ENCODE measurements around the gene TH. TPM values are rescaled to one million over a fixed set of nuclear protein-coding genes. Genes with fewer than 3 reads are reported as not detected.
A peak's percentile ranks its signal among the peaks of the same experiment; 100 is the strongest.

The TH gene
- total RNA-seq, 1 experiment from 2014 or later = not detected

DNA sequence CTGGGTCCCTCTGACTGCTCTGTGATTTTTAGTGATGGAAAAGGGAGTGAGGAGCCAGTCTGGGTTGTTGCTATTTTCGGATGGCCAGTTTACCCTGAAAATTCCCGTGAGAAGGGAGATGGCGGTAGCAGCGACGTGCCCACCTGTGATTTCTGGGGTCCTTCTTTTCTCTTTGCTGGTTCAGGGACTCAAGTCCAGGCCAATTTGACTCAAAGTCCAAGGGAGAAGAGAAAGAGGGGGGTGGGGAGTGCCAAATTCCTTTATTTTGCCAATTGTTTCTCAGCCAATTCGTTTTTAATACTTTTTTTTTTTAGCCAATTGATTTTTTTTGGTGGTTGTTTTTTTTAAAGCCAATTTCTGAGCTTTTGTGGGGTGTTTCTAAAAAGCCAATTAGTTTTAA, 39.4 kb downstream of the TH start:
- BruUV-seq (replicated peaks) = no TSS peak
- in situ Hi-C loops (cut with HindIII; ENCODE audit: low pct_unique_long_range_greater_than_20kb, low sequenced_read_pairs) (no loop called here), intact Hi-C loops (cut with micrococcal nuclease; ENCODE audit: unreplicated experiment) (no loop called here)
- Histone ChIP-seq H3K36me3 (ENCODE audit: control insufficient read depth, insufficient read depth, low read length) (no peaks in the 10 kb centered on the region), H3K4me3 (ENCODE audit: low read depth in 2 of 2, low read length in 2 of 2) (no peak overlapping the region), H3K27ac (ENCODE audit: low read length) (no peak overlapping the region), H3K4me1 (ENCODE audit: control insufficient read depth, insufficient read depth, low read length) (peaks cover under 1% of the 10 kb centered on the region), H3K27me3 (ENCODE audit: control insufficient read depth, insufficient read depth, low read length) (no peaks in the 10 kb centered on the region), H3K9me3 (ENCODE audit: control insufficient read depth, insufficient read depth, low read depth, low read length) (no peaks in the 10 kb centered on the region)
- TF ChIP-seq TCF7L2 (IDR thresholded peaks at IDR 0.05; ENCODE audit: low read depth, low read length) = no peak
- no peak for DNase-seq (ENCODE audit: low read depth, low spot score)
- ChIA-PET POLR2A (interaction anchor here (0.6 kb wide), 1 partner anchor 105 kb away, joined by 4 read pairs; no protein-coding TSS in a partner anchor), CTCF (no interaction called here)
- ATAC-seq = no peak

- H3K27me3 ChIP-seq (ENCODE audit: control insufficient read depth, insufficient read depth, low read length) = no peaks in the 10 kb centered on the region
- no peak overlapping the region for H3K4me3 ChIP-seq (ENCODE audit: low read depth in 2 of 2, low read length in 2 of 2)
- POLR2A ChIA-PET = no interaction called here
- in situ Hi-C loops (cut with HindIII; ENCODE audit: low pct_unique_long_range_greater_than_20kb, low sequenced_read_pairs) (no loop called here), intact Hi-C loops (cut with micrococcal nuclease; ENCODE audit: unreplicated experiment) (no loop called here)
- no peak for TF ChIP-seq POLR2AphosphoS5 (IDR thresholded peaks at IDR 0.05; ENCODE audit: low read depth, low read length)
- peak in 1 of 2 experiments; percentile 9; a peak in 1 of 4 replicates for TF ChIP-seq REST (IDR thresholded peaks at IDR 0.05; ENCODE audit: insufficient read depth in 1 of 2, low read depth in 2 of 2, low read length in 1 of 2)
- TF ChIP-seq TCF7L2 (IDR thresholded peaks at IDR 0.05; ENCODE audit: low read depth, low read length) = no peak
- TF ChIP-seq, protein P1, sequence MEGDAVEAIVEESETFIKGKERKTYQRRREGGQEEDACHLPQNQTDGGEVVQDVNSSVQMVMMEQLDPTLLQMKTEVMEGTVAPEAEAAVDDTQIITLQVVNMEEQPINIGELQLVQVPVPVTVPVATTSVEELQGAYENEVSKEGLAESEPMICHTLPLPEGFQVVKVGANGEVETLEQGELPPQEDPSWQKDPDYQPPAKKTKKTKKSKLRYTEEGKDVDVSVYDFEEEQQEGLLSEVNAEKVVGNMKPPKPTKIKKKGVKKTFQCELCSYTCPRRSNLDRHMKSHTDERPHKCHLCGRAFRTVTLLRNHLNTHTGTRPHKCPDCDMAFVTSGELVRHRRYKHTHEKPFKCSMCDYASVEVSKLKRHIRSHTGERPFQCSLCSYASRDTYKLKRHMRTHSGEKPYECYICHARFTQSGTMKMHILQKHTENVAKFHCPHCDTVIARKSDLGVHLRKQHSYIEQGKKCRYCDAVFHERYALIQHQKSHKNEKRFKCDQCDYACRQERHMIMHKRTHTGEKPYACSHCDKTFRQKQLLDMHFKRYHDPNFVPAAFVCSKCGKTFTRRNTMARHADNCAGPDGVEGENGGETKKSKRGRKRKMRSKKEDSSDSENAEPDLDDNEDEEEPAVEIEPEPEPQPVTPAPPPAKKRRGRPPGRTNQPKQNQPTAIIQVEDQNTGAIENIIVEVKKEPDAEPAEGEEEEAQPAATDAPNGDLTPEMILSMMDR (IDR thresholded peaks at IDR 0.05) = no peak
- TF ChIP-seq SIN3A (IDR thresholded peaks at IDR 0.05; ENCODE audit: borderline replicate concordance, insufficient read depth, low read depth, low read length) = no peak
- TSS peak; percentile 92 for BruUV-seq (replicated peaks)
- no peaks in the 10 kb centered on the region; the same call in 1 of the 2 replicates for H3K4me1 ChIP-seq (ENCODE audit: control insufficient read depth, insufficient read depth, low read length)
- no peaks in the 10 kb centered on the region for H3K9me3 ChIP-seq (ENCODE audit: control insufficient read depth, insufficient read depth, low read depth, low read length)
- CTCF ChIA-PET = no interaction called here
- ATAC-seq (no peak), DNase-seq (ENCODE audit: low read depth, low spot score) (no peak)
- no peaks in the 10 kb centered on the region for H3K36me3 ChIP-seq (ENCODE audit: control insufficient read depth, insufficient read depth, low read length)
- H3K27ac ChIP-seq (ENCODE audit: low read length) = no peak overlapping the region
Observed at GRCh38 chr11:2131371-2132236, 40.0 kb downstream of the TH start.

DNA sequence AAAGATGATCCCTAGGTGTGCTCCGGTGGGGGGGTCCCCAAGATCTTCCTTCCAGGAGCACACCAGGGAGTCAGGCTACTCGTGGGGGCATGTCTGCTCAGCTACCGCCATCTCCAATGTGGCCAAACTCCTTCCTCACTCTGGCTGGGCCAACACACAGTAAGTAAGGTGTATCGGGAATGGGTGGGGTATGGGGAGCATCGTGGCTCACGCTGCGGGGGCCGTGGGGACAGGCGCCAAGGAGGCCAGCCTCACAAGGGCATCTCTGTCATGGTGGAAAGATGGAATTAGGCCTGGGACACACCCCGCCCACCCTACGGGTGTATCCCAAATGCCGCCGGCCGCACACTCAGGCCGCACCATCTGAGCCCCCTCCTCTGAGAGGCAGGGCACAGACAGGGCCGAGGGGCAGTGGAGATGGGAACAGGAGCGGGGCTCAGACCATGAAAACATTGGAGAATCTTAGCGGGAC, 40.7 kb downstream of the TH start:
- CTCF ChIA-PET = no interaction called here
- H3K36me3 ChIP-seq (ENCODE audit: control insufficient read depth, insufficient read depth, low read length) = no peaks in the 10 kb centered on the region
- no peaks in the 10 kb centered on the region for H3K27me3 ChIP-seq (ENCODE audit: control insufficient read depth, insufficient read depth, low read length)
- BruUV-seq (replicated peaks) = no TSS peak
- TF ChIP-seq REST (IDR thresholded peaks at IDR 0.05; ENCODE audit: insufficient read depth in 1 of 2, low read depth in 2 of 2, low read length in 1 of 2) = no peak
- no peak for TF ChIP-seq TCF7L2 (IDR thresholded peaks at IDR 0.05; ENCODE audit: low read depth, low read length)
- TF ChIP-seq, protein P1 (IDR thresholded peaks at IDR 0.05) = no peak
- no peak for TF ChIP-seq POLR2AphosphoS5 (IDR thresholded peaks at IDR 0.05; ENCODE audit: low read depth, low read length)
- no peak for TF ChIP-seq SIN3A (IDR thresholded peaks at IDR 0.05; ENCODE audit: borderline replicate concordance, insufficient read depth, low read depth, low read length)
- intact Hi-C loops (cut with micrococcal nuclease; ENCODE audit: unreplicated experiment) = no loop called here
- no peak overlapping the region for H3K4me3 ChIP-seq (ENCODE audit: low read depth in 2 of 2, low read length in 2 of 2)
- in situ Hi-C loops (cut with HindIII; ENCODE audit: low pct_unique_long_range_greater_than_20kb, low sequenced_read_pairs) = no loop called here
- no peak overlapping the region for H3K27ac ChIP-seq (ENCODE audit: low read length)
- no peaks in the 10 kb centered on the region for H3K9me3 ChIP-seq (ENCODE audit: control insufficient read depth, insufficient read depth, low read depth, low read length)
- DNase-seq (ENCODE audit: low read depth, low spot score) (no peak), ATAC-seq (no peak)
- H3K4me1 ChIP-seq (ENCODE audit: control insufficient read depth, insufficient read depth, low read length) = no peaks in the 10 kb centered on the region; the same call in 1 of the 2 replicates
- POLR2A ChIA-PET = no interaction called here

Data from Panc1 (cell line).